ENCODE results near the gene PKD1. TPM values are rescaled to one million over a fixed set of nuclear protein-coding genes. Genes with fewer than 3 reads are reported as not detected.

The PKD1 gene
- total and polyA plus RNA-seq, 3 experiments from 2014 or later = 9.9 to 66.2 (median 58.9) TPM

DNA sequence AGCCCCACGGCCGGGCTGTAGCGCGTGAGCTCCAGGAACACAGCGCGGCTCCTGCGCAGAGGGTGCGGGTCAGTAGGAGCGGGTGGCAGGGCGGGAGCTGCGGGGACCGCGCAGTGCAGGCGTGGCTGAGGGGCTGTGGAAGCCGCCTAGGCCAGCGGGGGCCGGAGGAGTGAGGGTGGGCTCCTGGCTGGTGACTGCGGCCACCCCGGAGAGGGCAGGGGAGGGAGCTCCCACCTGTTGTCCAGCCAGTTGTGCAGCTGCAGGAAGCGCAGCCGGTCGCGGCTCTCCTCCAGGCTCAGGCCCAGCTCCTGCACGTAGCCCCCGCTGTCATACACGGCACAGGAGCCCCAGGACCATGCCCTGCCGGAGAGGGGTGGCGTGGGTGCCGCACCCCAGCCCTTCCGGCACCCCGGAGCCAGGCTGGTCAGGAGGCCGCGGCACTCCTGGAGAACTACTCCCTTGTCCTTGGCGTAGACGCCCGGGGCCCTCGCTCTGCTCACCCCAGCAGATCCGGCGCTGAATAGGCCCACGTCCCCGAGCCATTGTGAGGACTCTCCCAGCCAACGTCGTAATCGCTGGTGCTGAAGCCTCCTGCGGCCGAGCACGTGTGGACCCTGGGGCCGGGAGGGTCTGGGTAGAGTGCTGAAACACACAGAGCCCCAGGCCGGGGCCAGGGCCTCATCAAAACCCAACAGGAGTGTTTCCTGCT, 44.0 kb downstream of the PKD1 start:
- H3K27ac Mint-ChIP-seq = no peak overlapping the region
- H3K36me3 ChIP-seq (ENCODE audit: insufficient read depth, low read length) = no peaks in the 10 kb centered on the region
- POLR2A ChIA-PET = no interaction called here

DNA sequence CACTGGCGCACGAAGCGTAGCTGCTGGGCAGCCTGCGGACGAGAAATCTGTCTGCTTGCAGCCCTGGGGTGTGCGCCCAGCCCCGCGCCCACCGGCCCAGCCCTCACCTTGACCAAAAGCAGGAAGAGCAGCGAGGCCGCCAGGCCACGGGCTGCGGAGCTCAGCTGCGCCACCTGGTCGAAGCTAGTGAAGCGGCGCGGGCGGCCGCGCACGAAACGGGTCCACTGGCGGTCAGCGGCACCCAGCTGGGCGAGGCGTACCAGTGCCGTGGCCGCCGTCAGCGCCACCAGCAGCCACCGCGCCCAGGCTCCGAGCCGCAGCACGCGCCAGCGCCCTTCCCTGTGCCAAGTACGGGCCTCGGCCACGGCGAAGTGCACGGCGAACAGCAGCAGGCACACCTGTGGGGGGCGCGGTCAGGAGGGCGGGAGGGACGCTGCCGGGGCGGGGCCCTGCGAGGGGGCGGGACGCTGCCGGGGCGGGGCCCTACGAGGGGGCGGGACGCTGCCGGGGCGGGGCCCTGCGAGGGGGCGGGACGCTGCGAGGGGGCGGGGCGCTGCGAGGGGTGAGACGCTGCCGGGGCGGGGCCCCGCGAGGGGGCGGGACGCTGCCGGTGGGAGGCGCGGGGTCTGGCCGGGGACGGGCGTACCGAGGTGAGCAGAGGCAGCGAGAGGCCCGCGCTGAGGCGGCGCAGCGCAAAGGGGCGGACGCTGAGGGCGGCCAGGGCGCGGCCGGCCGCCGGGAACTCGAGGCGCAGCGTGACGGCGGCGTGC, 44.7 kb downstream of the PKD1 start:
- CTCF ChIA-PET = no interaction called here
- peaks cover 0 to 68% (median 3%) of the 10 kb centered on the region in 3 donors for H3K36me3 Mint-ChIP-seq
- H3K27ac Mint-ChIP-seq = no peak overlapping the region
- H3K36me3 ChIP-seq (ENCODE audit: insufficient read depth, low read length) = no peaks in the 10 kb centered on the region
- no peak overlapping the region for H3K4me3 ChIP-seq (ENCODE audit: low read length)
- H3K9me3 ChIP-seq (ENCODE audit: low read length) = no peaks in the 10 kb centered on the region
- H3K27me3 Mint-ChIP-seq = no peaks in the 10 kb centered on the region
- H3K4me1 ChIP-seq (ENCODE audit: insufficient read depth, low read length) = no peaks in the 10 kb centered on the region
- no peak overlapping the region for H3K27ac ChIP-seq (ENCODE audit: low read depth, low read length)
- no peaks in the 10 kb centered on the region for H3K4me1 Mint-ChIP-seq
- POLR2A ChIA-PET = no interaction called here
- H3K27me3 ChIP-seq (ENCODE audit: insufficient read depth, low read length, poor library complexity, severe bottlenecking) = no peaks in the 10 kb centered on the region
- DNase-seq = peak in 3 of 5 donors; percentile 26 to 38 (median 35)
- no peaks in the 10 kb centered on the region for H3K9me3 Mint-ChIP-seq
- H3K4me3 Mint-ChIP-seq = peak overlapping the region in 1 of 7 donors; percentile 48

More for the DNA sequence above, 44.0 kb downstream of the PKD1 start:
- no peaks in the 10 kb centered on the region for H3K9me3 ChIP-seq (ENCODE audit: low read length)
- Mint-ChIP-seq H3K4me1 (no peaks in the 10 kb centered on the region), H3K9me3 (no peaks in the 10 kb centered on the region), H3K27me3 (no peaks in the 10 kb centered on the region), H3K36me3 (peaks cover 0 to 71% (median 3%) of the 10 kb centered on the region in 3 donors), H3K4me3 (no peak overlapping the region)
- DNase-seq = no peak
- no peaks in the 10 kb centered on the region for H3K4me1 ChIP-seq (ENCODE audit: insufficient read depth, low read length)
- no peak overlapping the region for H3K4me3 ChIP-seq (ENCODE audit: low read length)
- H3K27ac ChIP-seq (ENCODE audit: low read depth, low read length) = no peak overlapping the region
- no peaks in the 10 kb centered on the region for H3K27me3 ChIP-seq (ENCODE audit: insufficient read depth, low read length, poor library complexity, severe bottlenecking)
- CTCF ChIA-PET = no interaction called here

DNA sequence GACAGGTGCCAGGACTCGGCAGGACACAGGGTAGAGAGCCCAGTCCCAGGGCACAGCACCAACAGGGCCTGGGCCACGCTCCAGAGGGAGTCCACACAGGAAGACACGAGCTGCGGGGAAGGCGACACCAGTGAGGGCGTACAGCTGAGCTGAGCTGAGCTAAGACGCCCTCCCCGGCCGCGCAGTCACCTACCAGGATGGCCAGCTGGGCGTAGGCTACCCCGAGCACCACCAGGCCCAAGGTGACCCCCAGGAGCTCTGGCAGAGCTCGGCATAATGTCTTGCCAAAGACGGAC, 45.3 kb downstream of the PKD1 start:
- ChIA-PET POLR2A (interaction anchor here (0.5 kb wide), 1 partner anchor 51 kb away, joined by 4 read pairs; no protein-coding TSS in a partner anchor), CTCF (no interaction called here)
- Mint-ChIP-seq H3K4me3 (peak overlapping the region in 1 of 7 donors; percentile 48), H3K27ac (no peak overlapping the region), H3K9me3 (no peaks in the 10 kb centered on the region), H3K27me3 (no peaks in the 10 kb centered on the region), H3K36me3 (peaks cover 0 to 64% (median 2%) of the 10 kb centered on the region in 3 donors), H3K4me1 (no peaks in the 10 kb centered on the region)
- Histone ChIP-seq H3K27me3 (ENCODE audit: insufficient read depth, low read length, poor library complexity, severe bottlenecking) (no peaks in the 10 kb centered on the region), H3K36me3 (ENCODE audit: insufficient read depth, low read length) (no peaks in the 10 kb centered on the region), H3K9me3 (ENCODE audit: low read length) (no peaks in the 10 kb centered on the region), H3K27ac (ENCODE audit: low read depth, low read length) (no peak overlapping the region), H3K4me1 (ENCODE audit: insufficient read depth, low read length) (no peaks in the 10 kb centered on the region), H3K4me3 (ENCODE audit: low read length) (no peak overlapping the region)
- no peak for DNase-seq

DNA sequence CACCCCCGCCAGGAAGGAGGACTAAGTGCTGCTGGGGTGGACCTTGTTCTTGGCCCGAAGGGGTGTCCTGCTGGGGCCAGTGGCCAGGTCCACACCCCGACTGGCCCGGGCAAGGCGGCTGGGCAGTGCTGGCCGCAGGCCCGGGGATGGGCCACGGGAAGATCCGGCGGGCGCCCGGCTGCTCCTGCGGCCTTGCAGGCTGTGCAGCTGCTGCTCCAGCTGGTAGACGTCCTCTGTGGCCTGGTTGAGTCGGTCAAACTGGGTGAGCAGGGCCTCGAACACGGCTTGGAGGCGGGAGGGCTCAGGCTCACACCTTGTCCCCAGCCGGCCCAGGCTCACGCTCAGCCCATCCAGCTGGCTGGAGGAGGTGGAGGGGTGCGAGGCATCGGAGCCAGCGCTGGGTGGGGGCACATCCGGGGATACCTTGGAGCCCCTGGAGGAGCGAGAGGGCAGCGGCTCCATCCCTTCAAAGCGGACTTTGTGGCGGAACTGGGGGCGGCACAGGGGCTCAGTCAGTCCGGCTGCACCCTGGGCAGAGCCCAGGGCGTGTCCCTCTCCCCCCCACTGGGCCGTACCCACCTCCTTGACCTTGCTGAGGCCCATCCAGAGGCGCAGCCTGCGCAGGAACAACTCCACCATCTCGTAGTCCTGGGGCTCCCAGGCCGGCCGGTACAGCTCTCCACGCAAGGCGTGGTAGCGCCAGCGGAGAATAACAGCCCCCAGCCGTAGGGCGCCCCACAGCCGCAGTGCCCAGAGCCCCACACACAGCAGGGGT, 45.8 kb downstream of the PKD1 start:
- CTCF ChIA-PET = no interaction called here

DNA sequence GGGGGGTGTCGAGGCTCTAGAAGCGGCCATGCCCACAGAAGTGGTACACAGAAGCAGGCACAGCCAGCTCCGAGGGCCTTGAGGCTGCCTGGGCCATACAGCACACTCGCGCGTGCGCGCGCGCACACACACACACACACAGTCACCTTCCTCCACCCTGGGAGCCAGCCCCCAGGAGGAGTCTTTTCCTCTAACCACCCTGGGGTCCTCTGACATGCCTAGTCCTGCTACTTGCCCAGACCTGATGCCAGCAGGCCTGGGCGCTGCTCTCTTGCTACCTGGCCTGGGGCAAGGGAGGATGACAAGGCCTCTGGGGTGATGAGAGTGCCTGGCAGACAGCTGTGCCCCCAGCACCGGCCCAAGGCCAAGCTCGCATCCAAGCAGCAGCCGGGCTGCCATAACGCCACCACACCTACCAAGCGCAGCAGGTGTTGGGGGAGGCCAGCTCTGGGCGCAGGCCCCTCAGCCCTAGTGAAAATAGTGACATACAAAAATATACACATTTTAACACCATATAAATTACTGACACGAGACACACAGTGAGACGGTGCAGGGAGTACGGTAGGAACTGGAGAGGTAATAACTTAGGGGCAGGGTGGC, 46.8 kb downstream of the PKD1 start:
- ChIA-PET POLR2A (no interaction called here), CTCF (no interaction called here)
- H3K4me3 Mint-ChIP-seq = no peak overlapping the region
- Histone ChIP-seq H3K36me3 (ENCODE audit: insufficient read depth, low read length) (no peaks in the 10 kb centered on the region), H3K27ac (ENCODE audit: low read depth, low read length) (no peak overlapping the region), H3K4me3 (ENCODE audit: low read length) (no peak overlapping the region), H3K27me3 (ENCODE audit: insufficient read depth, low read length, poor library complexity, severe bottlenecking) (no peaks in the 10 kb centered on the region), H3K4me1 (ENCODE audit: insufficient read depth, low read length) (no peaks in the 10 kb centered on the region), H3K9me3 (ENCODE audit: low read length) (no peaks in the 10 kb centered on the region)
- no peaks in the 10 kb centered on the region for H3K9me3 Mint-ChIP-seq
- H3K27me3 Mint-ChIP-seq = no peaks in the 10 kb centered on the region
- H3K27ac Mint-ChIP-seq = peak overlapping the region in 2 of 8 donors; percentile 16 to 75
- peaks cover 0 to 61% (median 2%) of the 10 kb centered on the region in 3 donors for H3K36me3 Mint-ChIP-seq
- H3K4me1 Mint-ChIP-seq = no peaks in the 10 kb centered on the region
- DNase-seq = no peak

More for the DNA sequence above, 45.8 kb downstream of the PKD1 start:
- H3K36me3 Mint-ChIP-seq = peaks cover 0 to 65% (median 2%) of the 10 kb centered on the region in 3 donors
- no peaks in the 10 kb centered on the region for H3K36me3 ChIP-seq (ENCODE audit: insufficient read depth, low read length)
- no peaks in the 10 kb centered on the region for H3K27me3 ChIP-seq (ENCODE audit: insufficient read depth, low read length, poor library complexity, severe bottlenecking)
- no peak for DNase-seq
- no peak overlapping the region for H3K27ac ChIP-seq (ENCODE audit: low read depth, low read length)
- H3K9me3 Mint-ChIP-seq = no peaks in the 10 kb centered on the region
- H3K27me3 Mint-ChIP-seq = no peaks in the 10 kb centered on the region
- H3K4me1 ChIP-seq (ENCODE audit: insufficient read depth, low read length) = no peaks in the 10 kb centered on the region
- POLR2A ChIA-PET = interaction anchor here (0.5 kb wide), 1 partner anchor 51 kb away, joined by 4 read pairs; no protein-coding TSS in a partner anchor
- no peaks in the 10 kb centered on the region for H3K4me1 Mint-ChIP-seq
- H3K9me3 ChIP-seq (ENCODE audit: low read length) = no peaks in the 10 kb centered on the region
- no peak overlapping the region for H3K4me3 Mint-ChIP-seq
- H3K4me3 ChIP-seq (ENCODE audit: low read length) = no peak overlapping the region
- H3K27ac Mint-ChIP-seq = peak overlapping the region in 1 of 8 donors; percentile 85

DNA sequence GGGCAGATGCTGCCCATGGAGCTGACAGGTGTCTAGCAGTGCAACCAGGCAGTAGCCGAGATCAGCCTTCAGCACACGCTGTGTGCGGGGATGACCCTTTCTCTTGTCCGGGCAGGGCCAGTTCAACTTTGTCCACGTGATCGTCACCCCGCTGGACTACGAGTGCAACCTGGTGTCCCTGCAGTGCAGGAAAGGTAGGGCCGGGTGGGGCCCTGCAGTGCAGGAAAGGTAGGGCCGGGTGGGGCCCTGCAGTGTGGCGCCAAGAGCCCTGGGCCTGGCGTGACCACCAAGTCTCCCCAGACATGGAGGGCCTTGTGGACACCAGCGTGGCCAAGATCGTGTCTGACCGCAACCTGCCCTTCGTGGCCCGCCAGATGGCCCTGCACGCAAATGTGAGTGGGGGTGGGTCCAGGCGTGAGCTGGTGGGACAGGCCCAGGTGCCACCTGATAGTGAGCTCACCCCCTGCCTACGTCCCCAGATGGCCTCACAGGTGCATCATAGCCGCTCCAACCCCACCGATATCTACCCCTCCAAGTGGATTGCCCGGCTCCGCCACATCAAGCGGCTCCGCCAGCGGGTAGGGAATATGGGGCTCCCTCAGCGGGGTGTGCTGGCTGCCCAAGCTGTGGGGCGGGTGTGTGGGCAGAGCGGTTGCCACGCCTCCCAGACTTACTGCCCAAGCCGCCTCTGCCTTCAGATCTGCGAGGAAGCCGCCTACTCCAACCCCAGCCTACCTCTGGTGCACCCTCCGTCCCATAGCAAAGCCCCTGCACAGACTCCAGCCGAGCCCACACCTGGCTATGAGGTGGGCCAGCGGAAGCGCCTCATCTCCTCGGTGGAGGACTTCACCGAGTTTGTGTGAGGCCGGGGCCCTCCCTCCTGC, 47.7 kb downstream of the PKD1 start:
- Histone ChIP-seq H3K9me3 (ENCODE audit: low read length) (no peaks in the 10 kb centered on the region), H3K36me3 (ENCODE audit: insufficient read depth, low read length) (no peaks in the 10 kb centered on the region), H3K27ac (ENCODE audit: low read depth, low read length) (no peak overlapping the region), H3K4me1 (ENCODE audit: insufficient read depth, low read length) (no peaks in the 10 kb centered on the region), H3K27me3 (ENCODE audit: insufficient read depth, low read length, poor library complexity, severe bottlenecking) (no peaks in the 10 kb centered on the region), H3K4me3 (ENCODE audit: low read length) (no peak overlapping the region)
- no peak for DNase-seq
- H3K27me3 Mint-ChIP-seq = no peaks in the 10 kb centered on the region
- ChIA-PET CTCF (no interaction called here), POLR2A (no interaction called here)
- peaks cover 0 to 65% (median 2%) of the 10 kb centered on the region in 3 donors for H3K36me3 Mint-ChIP-seq
- peaks cover 0 to 2% (median 0%) of the 10 kb centered on the region in 3 donors for H3K4me1 Mint-ChIP-seq
- H3K4me3 Mint-ChIP-seq = no peak overlapping the region
- H3K9me3 Mint-ChIP-seq = no peaks in the 10 kb centered on the region
- peak overlapping the region in 2 of 8 donors; percentile 35 to 46 for H3K27ac Mint-ChIP-seq
